Measurements from ENCODE around the gene TBX3. TPM values are rescaled to one million over a fixed set of nuclear protein-coding genes. Genes with fewer than 3 reads are reported as not detected.

TBX3 gene
- total and polyA plus RNA-seq, 3 donors from 2014 or later: 4.0 to 8.7 (median 8.4) TPM

DNA sequence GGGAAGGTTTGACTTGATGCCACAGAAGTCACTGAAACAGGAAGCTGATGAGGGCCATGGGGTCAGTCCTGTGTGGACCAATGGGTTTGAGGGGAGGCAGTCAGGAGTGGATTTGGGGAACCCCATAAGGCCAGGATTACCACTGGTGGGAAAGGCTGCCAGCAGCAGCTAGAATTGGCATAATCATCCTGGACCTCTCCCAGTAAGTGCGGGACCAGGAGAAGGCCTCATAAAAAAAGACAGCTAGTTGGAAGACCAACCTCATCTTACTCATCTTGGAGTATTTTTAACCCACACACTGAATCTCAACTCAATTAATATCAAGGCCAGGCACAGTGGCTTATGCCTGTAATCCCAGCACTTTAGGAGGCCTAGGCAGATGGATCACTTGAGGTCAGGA lies 22.7 kb downstream of the TBX3 start:
- Histone ChIP-seq H3K36me3 (ENCODE audit: low read depth, missing control alignments) (no peaks in the 10 kb centered on the region), H3K9me3 (no peaks in the 10 kb centered on the region), H3K4me1 (peaks cover 20% of the 10 kb centered on the region), H3K27ac (no peak overlapping the region), H3K4me3 (no peak overlapping the region), H3K27me3 (no peaks in the 10 kb centered on the region)
- TF ChIP-seq POLR2A (IDR thresholded peaks at IDR 0.05): no peak
- TF ChIP-seq, protein P1, sequence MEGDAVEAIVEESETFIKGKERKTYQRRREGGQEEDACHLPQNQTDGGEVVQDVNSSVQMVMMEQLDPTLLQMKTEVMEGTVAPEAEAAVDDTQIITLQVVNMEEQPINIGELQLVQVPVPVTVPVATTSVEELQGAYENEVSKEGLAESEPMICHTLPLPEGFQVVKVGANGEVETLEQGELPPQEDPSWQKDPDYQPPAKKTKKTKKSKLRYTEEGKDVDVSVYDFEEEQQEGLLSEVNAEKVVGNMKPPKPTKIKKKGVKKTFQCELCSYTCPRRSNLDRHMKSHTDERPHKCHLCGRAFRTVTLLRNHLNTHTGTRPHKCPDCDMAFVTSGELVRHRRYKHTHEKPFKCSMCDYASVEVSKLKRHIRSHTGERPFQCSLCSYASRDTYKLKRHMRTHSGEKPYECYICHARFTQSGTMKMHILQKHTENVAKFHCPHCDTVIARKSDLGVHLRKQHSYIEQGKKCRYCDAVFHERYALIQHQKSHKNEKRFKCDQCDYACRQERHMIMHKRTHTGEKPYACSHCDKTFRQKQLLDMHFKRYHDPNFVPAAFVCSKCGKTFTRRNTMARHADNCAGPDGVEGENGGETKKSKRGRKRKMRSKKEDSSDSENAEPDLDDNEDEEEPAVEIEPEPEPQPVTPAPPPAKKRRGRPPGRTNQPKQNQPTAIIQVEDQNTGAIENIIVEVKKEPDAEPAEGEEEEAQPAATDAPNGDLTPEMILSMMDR (IDR thresholded peaks at IDR 0.05): no peak
- intact Hi-C loops (cut with DNase I; ENCODE audit: low total_unique reads): loop anchor here (10.0 kb wide), 1 partner anchor 1254 kb away; no protein-coding TSS in a partner anchor
- no peak for DNase-seq
- 67 to 73% methylated on average over 1 of the region's 1 CpG for WGBS, 2 donors

DNA sequence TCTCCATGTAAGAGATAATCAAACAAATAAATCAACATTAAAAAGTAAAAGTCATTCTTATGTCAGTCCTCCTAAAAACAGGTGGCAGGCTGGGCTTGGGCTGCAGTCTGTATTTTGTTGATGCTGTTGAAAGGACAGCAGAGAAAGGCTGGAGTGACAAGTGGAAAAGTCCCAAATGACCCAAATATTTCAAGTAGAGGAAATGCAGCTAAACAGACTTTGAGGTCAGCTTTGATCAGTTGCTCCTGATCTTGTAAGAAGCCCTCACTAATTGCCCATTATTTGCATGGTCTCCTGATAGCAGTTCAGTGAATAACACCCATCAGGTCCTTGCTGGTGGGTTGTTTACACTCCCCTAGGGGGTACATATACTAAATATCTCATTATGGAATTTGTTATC lies 24.9 kb downstream of the TBX3 start:
- no peak overlapping the region for H3K27ac ChIP-seq
- intact Hi-C loops (cut with DNase I; ENCODE audit: low total_unique reads): no loop called here
- no peaks in the 10 kb centered on the region for H3K36me3 ChIP-seq (ENCODE audit: low read depth, missing control alignments)
- TF ChIP-seq, protein P1 (IDR thresholded peaks at IDR 0.05): no peak
- no peak for TF ChIP-seq POLR2A (IDR thresholded peaks at IDR 0.05)
- no peak for DNase-seq
- H3K9me3 ChIP-seq: no peaks in the 10 kb centered on the region
- no peak overlapping the region for H3K4me3 ChIP-seq
- peaks cover 14% of the 10 kb centered on the region for H3K4me1 ChIP-seq
- H3K27me3 ChIP-seq: no peaks in the 10 kb centered on the region

DNA sequence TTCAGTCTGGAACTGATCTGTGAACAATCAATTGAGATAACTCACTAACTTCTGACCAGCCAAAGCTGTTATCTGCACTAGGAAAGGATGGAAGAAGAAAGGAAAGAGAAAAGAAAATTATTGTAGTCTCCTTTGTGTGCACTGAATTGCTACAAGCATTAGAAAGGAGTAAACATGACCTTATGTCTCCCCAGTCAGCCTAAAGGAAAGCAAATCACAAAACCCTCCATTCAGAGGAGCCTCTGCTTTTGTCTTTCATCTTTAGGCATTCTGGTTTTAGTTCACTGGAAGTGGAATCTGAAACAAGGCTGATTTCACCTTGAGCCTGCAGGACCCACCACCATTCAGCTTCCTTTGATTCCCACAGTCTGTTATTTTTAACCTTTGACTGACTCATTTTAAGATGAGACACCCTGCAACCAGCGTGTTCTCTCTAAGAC lies 26.0 kb downstream of the TBX3 start:
- TF ChIP-seq POLR2A (IDR thresholded peaks at IDR 0.05): no peak
- TF ChIP-seq, protein P1 (IDR thresholded peaks at IDR 0.05): no peak
- H3K27me3 ChIP-seq: no peaks in the 10 kb centered on the region
- no peak overlapping the region for H3K4me3 ChIP-seq
- no peak overlapping the region for H3K27ac ChIP-seq
- H3K36me3 ChIP-seq (ENCODE audit: low read depth, missing control alignments): no peaks in the 10 kb centered on the region
- 87 to 95% methylated on average over 1 of the region's 1 CpG for WGBS, 2 donors
- H3K9me3 ChIP-seq: no peaks in the 10 kb centered on the region
- no peak for DNase-seq
- intact Hi-C loops (cut with DNase I; ENCODE audit: low total_unique reads): no loop called here
- H3K4me1 ChIP-seq: peaks cover 14% of the 10 kb centered on the region

DNA sequence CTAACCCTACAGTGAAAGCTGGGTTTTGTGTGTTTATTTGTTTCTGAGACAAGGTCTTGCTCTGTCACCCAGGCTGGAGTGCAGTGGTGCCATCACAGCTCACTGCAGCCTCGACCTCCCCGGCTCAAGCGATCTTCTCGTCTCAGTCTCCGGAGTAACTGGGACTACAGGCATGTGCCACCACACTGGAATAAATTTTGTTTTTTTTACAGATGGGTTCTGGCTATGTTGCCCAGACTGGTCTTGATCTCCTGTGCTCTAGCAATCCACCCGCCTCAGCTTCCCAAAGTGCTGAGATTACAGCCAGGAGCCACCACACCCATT lies 26.4 kb downstream of the TBX3 start:
- DNase-seq: no peak
- WGBS, 2 donors: 96 to 98% methylated on average over 6 of the region's 6 CpGs
- TF ChIP-seq POLR2A (IDR thresholded peaks at IDR 0.05): no peak
- TF ChIP-seq, protein P1 (IDR thresholded peaks at IDR 0.05): no peak
- intact Hi-C loops (cut with DNase I; ENCODE audit: low total_unique reads): no loop called here
- Histone ChIP-seq H3K4me1 (peaks cover 14% of the 10 kb centered on the region), H3K27ac (no peak overlapping the region), H3K36me3 (ENCODE audit: low read depth, missing control alignments) (no peaks in the 10 kb centered on the region), H3K4me3 (no peak overlapping the region), H3K9me3 (no peaks in the 10 kb centered on the region), H3K27me3 (no peaks in the 10 kb centered on the region)

DNA sequence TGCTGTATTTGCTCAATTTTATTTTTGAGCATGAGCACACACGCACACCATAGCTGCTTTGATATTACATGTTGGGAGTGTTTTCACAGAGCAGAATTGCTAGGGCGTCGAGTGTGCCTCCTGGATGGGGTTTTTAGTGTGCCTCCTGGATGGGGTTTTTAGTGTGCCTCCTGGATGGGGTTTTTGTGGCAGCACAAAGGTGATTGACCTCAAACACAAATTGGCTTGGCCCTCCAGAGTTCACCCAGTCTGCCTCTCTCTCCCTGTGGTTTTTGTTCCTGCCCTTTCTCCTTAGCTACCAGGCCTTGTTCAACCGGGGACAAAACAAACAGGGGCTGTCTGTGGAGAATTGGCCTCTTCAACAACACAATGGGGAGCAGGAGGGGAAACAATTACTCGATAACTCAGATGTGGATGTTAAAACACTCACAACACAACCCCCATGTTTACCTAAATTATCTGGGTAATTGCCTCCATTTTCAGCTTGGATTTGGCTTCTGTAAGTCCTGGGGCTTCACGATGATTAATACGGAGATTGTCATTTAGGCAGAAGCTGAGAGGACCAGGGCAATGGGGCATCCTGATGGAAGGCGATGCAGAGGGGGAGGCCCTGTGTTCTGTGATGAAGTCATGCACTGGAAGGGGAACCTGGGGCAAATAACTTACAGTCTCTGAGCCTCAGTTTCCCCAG lies 26.9 kb downstream of the TBX3 start:
- intact Hi-C loops (cut with DNase I; ENCODE audit: low total_unique reads): no loop called here
- no peak for TF ChIP-seq POLR2A (IDR thresholded peaks at IDR 0.05)
- TF ChIP-seq, protein P1 (IDR thresholded peaks at IDR 0.05): no peak
- Histone ChIP-seq H3K4me1 (peaks cover 14% of the 10 kb centered on the region), H3K9me3 (no peaks in the 10 kb centered on the region), H3K27ac (peak overlapping the region in 1 of 2 donors; percentile 16), H3K36me3 (ENCODE audit: low read depth, missing control alignments) (no peaks in the 10 kb centered on the region), H3K4me3 (no peak overlapping the region), H3K27me3 (no peaks in the 10 kb centered on the region)
- DNase-seq: no peak
- WGBS, 2 donors: 83 to 85% methylated on average over 8 of the region's 8 CpGs

All from testis (tissue), 3 donors.